Measurements from ENCODE around the gene TMEM225B.
"Not testable (repeated sequence)": the region's sequence is repeated elsewhere in the genome, so short reads cannot be mapped to it uniquely, and the experiment has no call there.

Gene TMEM225B

DNA sequence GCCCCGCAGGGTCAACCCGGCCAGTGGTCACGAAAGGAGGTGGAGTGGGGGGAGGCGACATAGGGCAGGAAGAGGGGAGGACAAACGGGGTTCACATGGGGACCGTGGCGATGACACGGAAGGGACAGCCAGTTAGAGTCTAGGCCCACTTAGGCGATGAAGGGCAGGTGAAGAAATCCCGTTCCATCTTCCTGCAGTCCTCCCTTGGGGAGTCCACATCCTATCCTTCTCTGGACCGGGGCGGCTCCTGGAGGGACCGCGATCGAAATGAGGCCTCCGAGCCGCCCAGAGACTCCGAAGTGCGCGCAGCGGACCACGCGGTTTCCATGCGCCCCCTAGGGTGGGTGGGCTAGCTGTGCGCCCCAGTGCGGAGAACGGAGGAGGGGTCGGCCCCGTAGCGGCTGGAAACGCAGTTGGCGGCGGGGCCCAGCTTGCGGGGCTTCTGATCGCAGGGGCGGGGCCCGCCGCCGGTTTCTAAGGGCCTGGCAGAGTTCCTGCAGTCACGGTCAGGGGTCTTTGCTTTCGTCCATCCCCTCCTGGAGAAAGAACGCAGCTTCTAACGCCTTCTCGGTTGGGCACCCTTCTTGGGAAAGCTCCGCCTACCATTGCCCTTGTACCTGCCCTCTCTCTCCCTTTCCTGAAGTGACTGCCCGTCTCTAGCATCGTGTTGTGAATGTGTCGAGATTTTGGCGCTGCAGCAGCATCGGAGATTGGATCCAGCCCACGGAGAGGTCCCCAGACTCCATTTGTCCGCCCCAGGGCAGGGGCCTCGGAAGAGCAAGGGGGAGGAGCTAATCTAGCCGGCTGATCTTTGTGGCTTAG lies 17.9 kb upstream of the TMEM225B start:
- TF ChIP-seq, protein P1, sequence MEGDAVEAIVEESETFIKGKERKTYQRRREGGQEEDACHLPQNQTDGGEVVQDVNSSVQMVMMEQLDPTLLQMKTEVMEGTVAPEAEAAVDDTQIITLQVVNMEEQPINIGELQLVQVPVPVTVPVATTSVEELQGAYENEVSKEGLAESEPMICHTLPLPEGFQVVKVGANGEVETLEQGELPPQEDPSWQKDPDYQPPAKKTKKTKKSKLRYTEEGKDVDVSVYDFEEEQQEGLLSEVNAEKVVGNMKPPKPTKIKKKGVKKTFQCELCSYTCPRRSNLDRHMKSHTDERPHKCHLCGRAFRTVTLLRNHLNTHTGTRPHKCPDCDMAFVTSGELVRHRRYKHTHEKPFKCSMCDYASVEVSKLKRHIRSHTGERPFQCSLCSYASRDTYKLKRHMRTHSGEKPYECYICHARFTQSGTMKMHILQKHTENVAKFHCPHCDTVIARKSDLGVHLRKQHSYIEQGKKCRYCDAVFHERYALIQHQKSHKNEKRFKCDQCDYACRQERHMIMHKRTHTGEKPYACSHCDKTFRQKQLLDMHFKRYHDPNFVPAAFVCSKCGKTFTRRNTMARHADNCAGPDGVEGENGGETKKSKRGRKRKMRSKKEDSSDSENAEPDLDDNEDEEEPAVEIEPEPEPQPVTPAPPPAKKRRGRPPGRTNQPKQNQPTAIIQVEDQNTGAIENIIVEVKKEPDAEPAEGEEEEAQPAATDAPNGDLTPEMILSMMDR (IDR thresholded peaks at IDR 0.05; ENCODE audit: control insufficient read depth, extremely low read depth, insufficient read depth) = no peak
- H3K4me3 ChIP-seq (ENCODE audit: low read depth, low read length) = no peak overlapping the region
- DNase-seq (ENCODE audit: low read depth) = no peak

DNA sequence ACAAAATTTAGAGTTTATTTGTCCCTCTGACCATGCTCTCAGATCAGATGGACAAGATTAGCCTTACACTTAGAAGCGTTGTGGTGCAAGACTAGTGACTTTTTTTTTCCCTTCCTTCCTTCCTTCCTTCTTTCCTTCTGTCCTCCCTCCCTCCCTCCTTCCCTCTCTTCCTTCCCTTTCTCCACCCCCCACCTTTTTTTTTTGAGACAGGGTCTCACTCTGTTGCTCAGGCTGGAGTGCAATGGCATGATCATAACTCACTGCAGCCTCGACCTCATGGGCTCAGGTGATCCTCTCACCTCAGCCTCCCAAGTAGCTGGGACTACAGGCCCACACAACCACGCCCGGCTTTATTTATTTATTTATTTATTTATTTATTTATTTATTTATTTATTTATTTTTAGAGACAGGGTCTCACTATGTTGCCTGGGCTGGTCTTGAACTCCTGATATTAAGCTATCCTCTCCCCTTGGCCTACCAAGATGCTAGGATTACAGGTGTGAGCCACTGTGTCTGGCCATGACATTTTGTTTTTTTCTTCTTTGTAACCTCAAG lies 17.2 kb upstream of the TMEM225B start:
- not testable (repeated sequence) for H3K4me3 ChIP-seq (ENCODE audit: low read depth, low read length); DNase-seq (ENCODE audit: low read depth)

DNA sequence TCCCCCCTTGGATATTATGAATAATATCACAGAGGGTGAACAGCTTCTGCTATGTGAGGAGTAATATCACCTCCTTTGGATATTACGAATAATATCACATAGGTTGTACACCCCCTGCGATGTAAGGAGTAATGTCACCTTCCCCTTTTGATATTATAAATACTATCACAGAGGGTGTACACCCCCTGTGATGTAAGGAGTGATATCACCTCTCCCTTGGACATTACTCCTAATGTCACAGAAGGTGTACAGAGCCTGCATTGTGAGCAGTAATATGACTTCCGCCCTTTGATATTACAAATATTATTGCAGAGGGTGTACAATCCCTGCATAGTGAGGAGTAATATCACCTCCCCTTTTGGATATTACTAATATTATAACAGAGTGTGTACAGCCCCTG lies 9.2 kb upstream of the TMEM225B start:
- DNase-seq (ENCODE audit: low read depth) = no peak
- no peak overlapping the region for H3K4me3 ChIP-seq (ENCODE audit: low read depth, low read length)
- TF ChIP-seq, protein P1 (IDR thresholded peaks at IDR 0.05; ENCODE audit: control insufficient read depth, extremely low read depth, insufficient read depth) = no peak

DNA sequence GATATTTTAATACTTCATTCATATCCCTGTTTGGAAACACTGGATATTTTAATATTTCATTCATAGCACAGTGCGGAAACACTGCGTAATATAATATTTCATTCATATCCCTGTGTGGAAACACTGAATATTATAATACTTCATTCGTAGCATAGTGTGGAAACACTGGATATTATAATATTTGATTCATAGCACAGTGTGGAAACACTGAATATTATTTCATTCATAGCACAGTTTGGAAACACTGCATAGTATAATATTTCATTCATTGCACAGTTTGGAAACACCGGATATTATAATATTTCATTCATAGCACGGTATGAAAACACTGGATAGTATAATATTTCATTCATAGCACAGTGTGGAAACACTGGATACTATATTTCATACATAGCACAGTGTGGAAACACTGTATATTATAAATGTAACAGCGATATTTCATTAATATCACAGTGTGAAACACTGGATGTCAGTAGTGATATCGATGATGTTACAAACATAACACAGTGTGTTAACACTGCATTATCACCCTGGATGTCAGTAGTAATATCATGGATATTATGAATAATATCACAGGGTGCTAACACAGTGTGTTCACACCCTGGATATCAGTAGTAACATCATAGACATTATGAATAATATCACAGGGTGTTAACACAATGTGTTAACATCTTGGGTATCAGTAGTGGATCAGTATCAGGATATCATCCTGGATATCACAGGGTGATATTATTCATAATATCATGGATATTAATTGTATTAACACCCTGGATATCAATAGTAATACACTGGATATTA lies 2.9 kb upstream of the TMEM225B start:
- no peak overlapping the region for H3K4me3 ChIP-seq (ENCODE audit: low read depth, low read length)
- no peak for DNase-seq (ENCODE audit: low read depth)
- TF ChIP-seq, protein P1 (IDR thresholded peaks at IDR 0.05; ENCODE audit: control insufficient read depth, extremely low read depth, insufficient read depth) = no peak

DNA sequence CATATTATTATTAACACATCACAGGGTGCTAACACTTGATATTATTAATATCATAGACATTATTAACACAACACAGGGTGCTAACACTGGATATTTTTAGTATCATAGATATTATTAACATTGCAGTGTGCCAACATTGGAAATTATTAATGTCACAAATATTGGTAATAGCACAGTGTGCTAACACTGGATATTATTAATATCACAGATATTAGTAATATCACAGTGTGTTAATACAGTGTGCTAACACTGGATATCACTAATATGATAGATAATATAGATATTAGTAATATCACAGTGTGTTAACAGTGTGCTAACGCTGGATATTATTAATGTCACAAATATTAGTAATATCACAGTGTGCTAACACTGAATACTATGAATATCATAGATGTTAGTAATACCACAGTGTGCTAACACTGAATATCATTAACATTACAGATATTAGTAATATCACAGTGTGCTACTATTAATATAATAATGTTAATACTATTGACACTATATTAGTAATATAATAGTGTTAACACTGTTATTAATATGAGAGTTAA lies 1.6 kb upstream of the TMEM225B start:
- DNase-seq (ENCODE audit: low read depth) = no peak
- H3K4me3 ChIP-seq (ENCODE audit: low read depth, low read length) = no peak overlapping the region
- TF ChIP-seq, protein P1 (IDR thresholded peaks at IDR 0.05; ENCODE audit: control insufficient read depth, extremely low read depth, insufficient read depth) = no peak

DNA sequence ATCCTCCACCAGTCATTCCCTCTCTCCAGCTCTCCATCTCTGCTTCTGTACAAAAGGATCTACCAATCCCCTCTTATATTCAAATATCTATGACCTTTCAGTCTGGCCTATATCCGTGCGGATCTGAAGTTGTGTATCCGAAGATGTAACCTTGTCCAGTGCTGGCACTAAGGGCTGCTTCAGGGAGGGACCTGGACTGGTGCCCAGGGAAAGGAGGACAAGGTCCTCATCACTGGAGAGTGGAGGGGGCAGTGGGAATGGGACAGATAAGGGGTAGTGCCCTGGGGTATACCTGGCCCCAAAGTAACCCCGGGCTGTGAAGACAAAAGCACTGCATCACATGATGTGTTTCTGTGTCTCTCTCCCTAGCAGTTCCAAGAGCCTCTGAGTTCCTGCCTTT lies 1.8 kb downstream of the TMEM225B start:
- TF ChIP-seq, protein P1 (IDR thresholded peaks at IDR 0.05; ENCODE audit: control insufficient read depth, extremely low read depth, insufficient read depth) = no peak
- H3K4me3 ChIP-seq (ENCODE audit: low read depth, low read length) = no peak overlapping the region
- no peak for DNase-seq (ENCODE audit: low read depth)

All from LNCaP clone FGC (cell line).